ENCODE data around the gene MFRP. TPM values are rescaled to one million over a fixed set of nuclear protein-coding genes. Genes with fewer than 3 reads are reported as not detected.

MFRP gene
- total RNA-seq, 1 experiment from 2014 or later, result not detected

- TF ChIP-seq, protein P1, sequence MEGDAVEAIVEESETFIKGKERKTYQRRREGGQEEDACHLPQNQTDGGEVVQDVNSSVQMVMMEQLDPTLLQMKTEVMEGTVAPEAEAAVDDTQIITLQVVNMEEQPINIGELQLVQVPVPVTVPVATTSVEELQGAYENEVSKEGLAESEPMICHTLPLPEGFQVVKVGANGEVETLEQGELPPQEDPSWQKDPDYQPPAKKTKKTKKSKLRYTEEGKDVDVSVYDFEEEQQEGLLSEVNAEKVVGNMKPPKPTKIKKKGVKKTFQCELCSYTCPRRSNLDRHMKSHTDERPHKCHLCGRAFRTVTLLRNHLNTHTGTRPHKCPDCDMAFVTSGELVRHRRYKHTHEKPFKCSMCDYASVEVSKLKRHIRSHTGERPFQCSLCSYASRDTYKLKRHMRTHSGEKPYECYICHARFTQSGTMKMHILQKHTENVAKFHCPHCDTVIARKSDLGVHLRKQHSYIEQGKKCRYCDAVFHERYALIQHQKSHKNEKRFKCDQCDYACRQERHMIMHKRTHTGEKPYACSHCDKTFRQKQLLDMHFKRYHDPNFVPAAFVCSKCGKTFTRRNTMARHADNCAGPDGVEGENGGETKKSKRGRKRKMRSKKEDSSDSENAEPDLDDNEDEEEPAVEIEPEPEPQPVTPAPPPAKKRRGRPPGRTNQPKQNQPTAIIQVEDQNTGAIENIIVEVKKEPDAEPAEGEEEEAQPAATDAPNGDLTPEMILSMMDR (conservative IDR thresholded peaks at IDR 0.05; ENCODE audit: low read depth, low read length), result peak; percentile 92
- no peak for TF ChIP-seq EZH2phosphoT487 (IDR thresholded peaks at IDR 0.05; ENCODE audit: borderline replicate concordance, low read length)
- no peaks in the 10 kb centered on the region for H3K9me3 ChIP-seq (ENCODE audit: low read length)
- H3K27me3 ChIP-seq (ENCODE audit: low read length), result no peaks in the 10 kb centered on the region
- no TSS peak for BruUV-seq (replicated peaks)
- H3K4me3 ChIP-seq (ENCODE audit: low read length), result peak overlapping the region; percentile 68
- no peaks in the 10 kb centered on the region for H4K20me1 ChIP-seq (ENCODE audit: low read length)
- peaks cover 5% of the 10 kb centered on the region for H3F3A ChIP-seq (ENCODE audit: low read length, unreplicated experiment)
- intact Hi-C loops (cut with micrococcal nuclease), result loop anchor here (1.0 kb wide), 2 partner anchors 18 to 118 kb away; no protein-coding TSS in a partner anchor
- CTCF ChIA-PET, result interaction anchor here (0.6 to 1.8 kb wide), 8 partner anchors 12 to 234 kb away, joined by 3 to 15 read pairs (median 3); partner anchors contain the start of gene USP2
- H3K79me2 ChIP-seq (ENCODE audit: low read length), result no peaks in the 10 kb centered on the region
- peak overlapping the region; percentile 93 for H2AFZ ChIP-seq (ENCODE audit: low read length)
- ATAC-seq (peak; percentile 41), DNase-seq (peak; percentile 70)
- H3K9me2 ChIP-seq (replicated peaks; ENCODE audit: low read length), result no peaks in the 10 kb centered on the region
- H3K9ac ChIP-seq (ENCODE audit: low read length), result peak overlapping the region; percentile 47
- POLR2A ChIA-PET (ENCODE audit: unreplicated experiment), result no interaction called here
- H3K4me1 ChIP-seq (ENCODE audit: insufficient read depth, low read length), result peaks cover 23% of the 10 kb centered on the region
- no peaks in the 10 kb centered on the region for H3K36me3 ChIP-seq (ENCODE audit: low read depth, low read length)
- no peak overlapping the region for H3K27ac ChIP-seq (ENCODE audit: low read length)
- H3K4me2 ChIP-seq (ENCODE audit: low read length), result peak overlapping the region; percentile 86
These were observed 10.0 kb upstream of the MFRP start for GRCh38 chr11:119356349-119357031.

DNA sequence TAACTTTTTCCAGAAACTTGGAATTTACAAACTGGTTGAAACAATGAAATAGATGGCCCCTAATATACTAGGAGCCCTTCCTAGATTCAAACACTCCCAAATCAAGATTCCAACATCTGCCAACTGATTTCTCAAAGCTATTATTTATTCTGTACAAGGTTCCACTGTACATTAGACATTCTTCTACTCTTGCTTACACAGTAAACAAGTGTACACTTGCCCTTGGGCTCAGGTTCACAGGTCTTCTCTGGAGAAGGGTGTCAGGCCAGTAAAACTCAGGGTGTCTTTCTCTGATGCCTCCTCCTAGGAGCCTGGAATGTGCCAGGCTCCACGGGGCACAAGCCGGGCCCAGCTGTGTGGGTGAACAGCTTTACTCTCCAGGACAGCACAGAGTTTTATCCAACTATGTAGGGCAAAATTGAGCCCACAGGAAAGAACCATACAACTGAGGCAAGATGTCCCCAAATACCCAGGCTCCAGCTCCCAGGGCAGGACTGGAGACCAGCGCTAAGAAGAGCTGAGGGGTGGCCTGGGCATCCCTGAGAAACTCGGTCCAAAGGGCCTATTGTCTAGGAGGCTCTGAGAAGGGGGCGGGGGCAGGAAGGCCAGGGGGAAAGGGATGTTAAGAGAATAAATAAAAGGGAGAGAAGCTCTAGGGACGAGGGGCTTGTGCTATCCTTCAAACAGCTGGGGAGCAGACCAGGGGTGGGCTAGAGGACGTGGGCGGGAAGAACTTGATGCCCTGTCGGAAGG, 8.8 kb upstream of the MFRP start:
- ChIA-PET POLR2A (ENCODE audit: unreplicated experiment) (interaction anchor here (0.8 kb wide), 1 partner anchor 183 kb away, joined by 3 read pairs; no protein-coding TSS in a partner anchor), CTCF (interaction anchor here (0.5 to 1.8 kb wide), 6 partner anchors 13 to 26 kb away, joined by 3 to 15 read pairs (median 4); partner anchors contain the start of gene USP2)
- no peaks in the 10 kb centered on the region for H3K9me2 ChIP-seq (replicated peaks; ENCODE audit: low read length)
- no peak overlapping the region for H3K9ac ChIP-seq (ENCODE audit: low read length)
- DNase-seq, result no peak
- BruUV-seq (replicated peaks), result no TSS peak
- TF ChIP-seq EZH2phosphoT487 (IDR thresholded peaks at IDR 0.05; ENCODE audit: borderline replicate concordance, low read length) (no peak), EZH2 (IDR thresholded peaks at IDR 0.05; ENCODE audit: low read length, unreplicated experiment) (no peak)
- TF ChIP-seq, protein P1 (conservative IDR thresholded peaks at IDR 0.05; ENCODE audit: low read depth, low read length), result no peak
- H3K27ac ChIP-seq (ENCODE audit: low read length), result no peak overlapping the region
- H3K79me2 ChIP-seq (ENCODE audit: low read length), result no peaks in the 10 kb centered on the region
- no peaks in the 10 kb centered on the region for H3K36me3 ChIP-seq (ENCODE audit: low read depth, low read length)
- H4K20me1 ChIP-seq (ENCODE audit: low read length), result no peaks in the 10 kb centered on the region
- H3K4me1 ChIP-seq (ENCODE audit: insufficient read depth, low read length), result peaks cover 11% of the 10 kb centered on the region
- intact Hi-C loops (cut with micrococcal nuclease), result no loop called here
- H3K9me3 ChIP-seq (ENCODE audit: low read length), result no peaks in the 10 kb centered on the region
- no peaks in the 10 kb centered on the region for H3F3A ChIP-seq (ENCODE audit: low read length, unreplicated experiment)
- H2AFZ ChIP-seq (ENCODE audit: low read length), result no peak overlapping the region
- H3K4me3 ChIP-seq (ENCODE audit: low read length), result no peak overlapping the region
- ATAC-seq, result no peak
- no peaks in the 10 kb centered on the region for H3K27me3 ChIP-seq (ENCODE audit: low read length)
- no peak overlapping the region for H3K4me2 ChIP-seq (ENCODE audit: low read length)
